AG09309 (cell line): Measurements from ENCODE around the gene PRDX4.

ENCODE experiments used
- DNase-seq: peaks from one replicate; pipeline ENCODE4 v3.0.0-alpha.2; 2010; ENCODE audit warnings: low read depth
- H3K4me3 ChIP-seq: 2 replicates; pipeline ENCODE4 v1.5.1; 2011; ENCODE audit warnings: mild to moderate bottlenecking, low read depth, low read length, moderate library complexity; ENCODE audit not compliant: control insufficient read depth
- TF ChIP-seq, protein P1 (sequence below): IDR thresholded peaks from 2 replicates; pipeline ENCODE4 v1.5.1; 2011; ENCODE audit warnings: mild to moderate bottlenecking, low read depth, low read length, inconsistent platforms; ENCODE audit not compliant: insufficient read depth, control insufficient read depth; ENCODE audit errors: missing control alignments

Gene PRDX4

GRCh38 chrX:23732704-23733103 is 65.4 kb downstream of the PRDX4 start:
- no peak for DNase-seq
- TF ChIP-seq, protein P1, sequence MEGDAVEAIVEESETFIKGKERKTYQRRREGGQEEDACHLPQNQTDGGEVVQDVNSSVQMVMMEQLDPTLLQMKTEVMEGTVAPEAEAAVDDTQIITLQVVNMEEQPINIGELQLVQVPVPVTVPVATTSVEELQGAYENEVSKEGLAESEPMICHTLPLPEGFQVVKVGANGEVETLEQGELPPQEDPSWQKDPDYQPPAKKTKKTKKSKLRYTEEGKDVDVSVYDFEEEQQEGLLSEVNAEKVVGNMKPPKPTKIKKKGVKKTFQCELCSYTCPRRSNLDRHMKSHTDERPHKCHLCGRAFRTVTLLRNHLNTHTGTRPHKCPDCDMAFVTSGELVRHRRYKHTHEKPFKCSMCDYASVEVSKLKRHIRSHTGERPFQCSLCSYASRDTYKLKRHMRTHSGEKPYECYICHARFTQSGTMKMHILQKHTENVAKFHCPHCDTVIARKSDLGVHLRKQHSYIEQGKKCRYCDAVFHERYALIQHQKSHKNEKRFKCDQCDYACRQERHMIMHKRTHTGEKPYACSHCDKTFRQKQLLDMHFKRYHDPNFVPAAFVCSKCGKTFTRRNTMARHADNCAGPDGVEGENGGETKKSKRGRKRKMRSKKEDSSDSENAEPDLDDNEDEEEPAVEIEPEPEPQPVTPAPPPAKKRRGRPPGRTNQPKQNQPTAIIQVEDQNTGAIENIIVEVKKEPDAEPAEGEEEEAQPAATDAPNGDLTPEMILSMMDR, result no peak
- no peak overlapping the region for H3K4me3 ChIP-seq
